ENCODE results near the gene HEATR1. TPM values are rescaled to one million over a fixed set of nuclear protein-coding genes. Genes with fewer than 3 reads are reported as not detected.

Gene HEATR1
- total RNA-seq, 1 experiment from 2014 or later, result 68.3 TPM

GRCh38 chr1:236511735-236512418 is 92.4 kb downstream of the HEATR1 start:
- Histone ChIP-seq H2AFZ (ENCODE audit: low read depth, low read length, poor library complexity, severe bottlenecking) (no peak overlapping the region), H3K27ac (ENCODE audit: low read depth, low read length) (no peak overlapping the region), H3K4me1 (ENCODE audit: control insufficient read depth in 1 of 2, insufficient read depth in 2 of 2, low read length in 2 of 2) (no peaks in the 10 kb centered on the region), H3K4me2 (ENCODE audit: low read length) (no peak overlapping the region), H4K20me1 (ENCODE audit: insufficient read depth) (no peaks in the 10 kb centered on the region), H3K4me3 (replicated peaks in 1 of 2; ENCODE audit: low read depth in 1 of 2, low read length in 2 of 2) (no peak overlapping the region), H3K36me3 (ENCODE audit: control insufficient read depth in 1 of 2, insufficient read depth in 2 of 2, low read length in 2 of 2) (no peaks in the 10 kb centered on the region), H3K27me3 (ENCODE audit: insufficient read depth, low read length) (no peaks in the 10 kb centered on the region), H3K9me3 (ENCODE audit: control insufficient read depth in 1 of 2, insufficient read depth in 1 of 2, low read depth in 1 of 2, low read length in 2 of 2) (no peaks in the 10 kb centered on the region), H3K9ac (ENCODE audit: low read length) (no peak overlapping the region), H3K79me2 (ENCODE audit: insufficient read depth, low read length) (no peaks in the 10 kb centered on the region), H3K9me2 (ENCODE audit: insufficient read depth) (no peaks in the 10 kb centered on the region)
- RAD21 ChIA-PET (ENCODE audit: low non-redundant PET in 1 of 2, low total read pairs in 2 of 2, uncharacterized antibody in 2 of 2, unreplicated experiment in 2 of 2), result no interaction called here
- CTCF ChIA-PET, result no interaction called here
- TF ChIP-seq EZH2phosphoT487 (IDR thresholded peaks at IDR 0.05; ENCODE audit: borderline replicate concordance) (no peak), CEBPB (IDR thresholded peaks at IDR 0.05; ENCODE audit: low read depth) (no peak), ZFX (IDR thresholded peaks at IDR 0.05) (no peak), ZNF274 (IDR thresholded peaks at IDR 0.05; ENCODE audit: low read depth, low read length) (no peak)
- ATAC-seq (no peak), DNase-seq (ENCODE audit: low read depth, low spot score) (no peak)
- no TSS peak for BruUV-seq (replicated peaks)
- POLR2A ChIA-PET, result no interaction called here
- intact Hi-C loops (cut with micrococcal nuclease), result no loop called here

DNA sequence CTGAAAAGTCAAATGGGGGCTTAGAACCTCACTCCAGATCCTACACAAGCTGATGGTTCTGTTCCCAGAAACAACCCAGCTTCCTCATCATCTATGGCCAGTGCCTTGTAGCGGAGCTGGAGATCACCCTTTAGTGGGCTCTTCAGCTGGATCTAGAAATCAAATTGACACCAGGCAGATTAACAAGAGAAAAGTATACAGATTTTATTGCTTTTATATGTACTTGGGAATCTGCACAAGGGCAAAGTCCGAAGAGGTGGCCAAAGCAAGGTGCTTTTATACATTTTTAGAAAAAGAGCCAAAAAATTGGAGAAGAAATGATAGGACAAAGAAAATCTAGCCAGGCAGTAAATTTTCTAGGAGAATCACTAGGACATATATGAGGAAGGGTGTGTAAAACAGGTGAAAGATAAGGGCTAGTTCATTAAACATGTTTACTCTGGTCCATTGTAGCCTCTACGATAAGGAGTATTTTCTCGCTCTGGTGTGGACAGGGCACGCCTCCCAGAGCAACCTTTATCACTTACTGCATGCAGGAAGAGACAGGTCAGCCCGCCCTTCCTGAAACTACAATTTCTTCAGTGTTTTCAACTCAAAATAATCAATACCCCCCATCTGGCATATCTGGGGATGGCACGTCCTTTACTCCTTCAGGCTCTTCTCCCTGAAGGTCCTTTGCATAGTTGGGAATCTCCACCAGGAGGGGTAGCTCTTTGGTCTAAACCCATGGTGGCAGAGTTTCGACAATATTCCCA is 94.5 kb downstream of the HEATR1 start:
- TF ChIP-seq CTCF (IDR thresholded peaks at IDR 0.05 in 2 of 3, conservative IDR thresholded peaks at IDR 0.05 in 1 of 3; ENCODE audit: borderline replicate concordance in 1 of 3, insufficient read depth in 1 of 3, low read depth in 2 of 3, low read length in 2 of 3) (peak in 2 of 3 experiments; percentile 20 to 32; a peak in 2 of 6 replicates), ZNF274 (IDR thresholded peaks at IDR 0.05; ENCODE audit: low read depth, low read length) (no peak)

More for the DNA sequence above, 94.5 kb downstream of the HEATR1 start:
- Histone ChIP-seq H3K27ac (ENCODE audit: low read depth, low read length) (no peak overlapping the region), H3K4me2 (ENCODE audit: low read length) (no peak overlapping the region), H3K9me2 (ENCODE audit: insufficient read depth) (no peaks in the 10 kb centered on the region), H3K27me3 (ENCODE audit: insufficient read depth, low read length) (no peaks in the 10 kb centered on the region), H2AFZ (ENCODE audit: low read depth, low read length, poor library complexity, severe bottlenecking) (no peak overlapping the region), H3K4me3 (replicated peaks in 1 of 2; ENCODE audit: low read depth in 1 of 2, low read length in 2 of 2) (no peak overlapping the region), H4K20me1 (ENCODE audit: insufficient read depth) (no peaks in the 10 kb centered on the region), H3K9me3 (ENCODE audit: control insufficient read depth in 1 of 2, insufficient read depth in 1 of 2, low read depth in 1 of 2, low read length in 2 of 2) (no peaks in the 10 kb centered on the region), H3K4me1 (ENCODE audit: control insufficient read depth in 1 of 2, insufficient read depth in 2 of 2, low read length in 2 of 2) (no peaks in the 10 kb centered on the region), H3K79me2 (ENCODE audit: insufficient read depth, low read length) (no peaks in the 10 kb centered on the region), H3K9ac (ENCODE audit: low read length) (no peak overlapping the region), H3K36me3 (ENCODE audit: control insufficient read depth in 1 of 2, insufficient read depth in 2 of 2, low read length in 2 of 2) (no peaks in the 10 kb centered on the region)
- ChIA-PET POLR2A (no interaction called here), RAD21 (ENCODE audit: low non-redundant PET in 1 of 2, low total read pairs in 2 of 2, uncharacterized antibody in 2 of 2, unreplicated experiment in 2 of 2) (no interaction called here), CTCF (no interaction called here)
- DNase-seq (ENCODE audit: low read depth, low spot score) (no peak), ATAC-seq (peak; percentile 57; the same call in 1 of the 2 replicates)
- no TSS peak for BruUV-seq (replicated peaks)
- intact Hi-C loops (cut with micrococcal nuclease), result no loop called here

Measured in HCT116 (cell line).